IMR-90 (cell line): ENCODE results near the gene ERGIC2. TPM values are rescaled to one million over a fixed set of nuclear protein-coding genes. Genes with fewer than 3 reads are reported as not detected.
A peak's percentile ranks its signal among the peaks of the same experiment; 100 is the strongest.

ENCODE experiments used
- ATAC-seq: fragments of 200-7000 bp; cut with Tn5 transposase; 2 replicates; pipeline ENCODE4 v1.9.1; 2020; ENCODE audit warnings: low read depth, mild to moderate bottlenecking, moderate library complexity
- BruUV-seq: library from RNA; stranded (reverse); fragments of 400-500 nt; replicated peaks from 2 replicates; lab custom pipeline; 2021; lab: Mats Ljungman, UMichigan
- CTCF ChIA-PET: fragments of 300-600 bp; formaldehyde crosslinking; extraction: SDS; loops from one replicate; lab custom pipeline; 2021; ENCODE audit warnings: antibody characterized with exemption; lab: Yijun Ruan, JAX
- POLR2A ChIA-PET: fragments of 300-600 bp; sonication (Branson Sonifier 250); formaldehyde crosslinking; loops from one replicate; lab custom pipeline; 2022; ENCODE audit warnings: antibody characterized with exemption; ENCODE audit not compliant: unreplicated experiment; lab: Charles Lee
- DNase-seq: peaks from one replicate; pipeline ENCODE4 v3.0.0; 2013
- H2AFZ ChIP-seq: replicated peaks from 2 replicates; pipeline ENCODE3; 2013; ENCODE audit warnings: low read length, mild to moderate bottlenecking; ENCODE audit not compliant: poor library complexity
- H2AK5ac ChIP-seq: 2 replicates; pipeline ENCODE4 v1.6.1; 2013; ENCODE audit warnings: low read depth, low read length, inconsistent platforms
- H2AK9ac ChIP-seq: replicated peaks from 2 replicates; pipeline ENCODE3; 2013; ENCODE audit warnings: mild to moderate bottlenecking, low read depth, low read length, moderate library complexity; ENCODE audit not compliant: poor library complexity
- H2BK120ac ChIP-seq: 2 replicates; pipeline ENCODE4 v1.6.1; 2013; ENCODE audit warnings: low read depth, low read length, inconsistent platforms
- H2BK15ac ChIP-seq: 3 replicates; pipeline ENCODE4 v1.6.1; 2013; ENCODE audit warnings: low read depth, low read length, inconsistent platforms
- H2BK20ac ChIP-seq: 2 replicates; pipeline ENCODE4 v1.6.1; 2013; ENCODE audit warnings: low read depth, mild to moderate bottlenecking, inconsistent platforms, low read length, moderate library complexity
- H2BK5ac ChIP-seq: 2 replicates; pipeline ENCODE4 v1.6.1; 2013; ENCODE audit warnings: mild to moderate bottlenecking, low read depth, low read length, inconsistent platforms; ENCODE audit not compliant: poor library complexity, severe bottlenecking
- H3K14ac ChIP-seq: replicated peaks from 2 replicates; pipeline ENCODE4 v1.6.1; 2013; ENCODE audit warnings: low read depth, low read length, inconsistent platforms
- H3K18ac ChIP-seq: 2 replicates; pipeline ENCODE4 v1.6.1; 2013; ENCODE audit warnings: low read depth, low read length, control low read depth
- H3K23ac ChIP-seq: 2 replicates; pipeline ENCODE4 v1.6.1; 2013; ENCODE audit warnings: low read depth, low read length, inconsistent platforms
- H3K27ac ChIP-seq: 2 replicates; pipeline ENCODE4 v1.5.1; 2013; ENCODE audit warnings: mild to moderate bottlenecking, control low read depth, low read length; ENCODE audit not compliant: insufficient read depth
- H3K27me3 ChIP-seq: 2 replicates; pipeline ENCODE4 v1.6.1; 2013; ENCODE audit warnings: low read length; ENCODE audit not compliant: control insufficient read depth, insufficient read depth
- H3K36me3 ChIP-seq: 2 replicates; pipeline ENCODE4 v1.6.1; 2013; ENCODE audit warnings: low read length, mixed read lengths; ENCODE audit not compliant: control insufficient read depth, insufficient read depth
- H3K4ac ChIP-seq: 2 replicates; pipeline ENCODE4 v1.6.1; 2013; ENCODE audit warnings: low read depth, low read length, inconsistent platforms
- H3K4me1 ChIP-seq: 2 replicates; pipeline ENCODE4 v1.6.1; 2013; ENCODE audit warnings: low read length, mixed read lengths; ENCODE audit not compliant: control insufficient read depth, insufficient read depth
- H3K4me2 ChIP-seq: 2 replicates; pipeline ENCODE4 v1.6.1; 2013; ENCODE audit warnings: low read depth, mild to moderate bottlenecking, control low read depth, low read length, moderate library complexity
- H3K4me3 ChIP-seq: 2 replicates; pipeline ENCODE4 v1.5.1; 2013; ENCODE audit warnings: low read depth, mild to moderate bottlenecking, control low read depth, low read length, moderate library complexity; ENCODE audit not compliant: insufficient read depth
- H3K56ac ChIP-seq: 2 replicates; pipeline ENCODE4 v1.6.1; 2013; ENCODE audit warnings: low read length, inconsistent platforms; ENCODE audit not compliant: insufficient read depth; ENCODE audit errors: extremely low read depth
- H3K79me1 ChIP-seq, 2 experiments: 2 replicates each; pipeline ENCODE4 v1.6.1; 2013; ENCODE audit warnings: low read length in 2 of 2, inconsistent platforms in 1 of 2, low read depth in 1 of 2
- H3K9ac ChIP-seq: 2 replicates; pipeline ENCODE4 v1.6.1; 2013; ENCODE audit warnings: low read depth, low read length, control low read depth
- H3K9me1 ChIP-seq: 2 replicates; pipeline ENCODE4 v1.6.1; 2013; ENCODE audit warnings: low read length, inconsistent platforms; ENCODE audit not compliant: insufficient read depth
- H3K9me3 ChIP-seq: 2 replicates; pipeline ENCODE4 v1.6.1; 2013; ENCODE audit warnings: low read length; ENCODE audit not compliant: control insufficient read depth, insufficient read depth
- H4K20me1 ChIP-seq: 2 replicates; pipeline ENCODE4 v1.6.1; 2013; ENCODE audit warnings: low read length, inconsistent platforms; ENCODE audit not compliant: insufficient read depth
- H4K5ac ChIP-seq: 2 replicates; pipeline ENCODE4 v1.6.1; 2013; ENCODE audit warnings: mild to moderate bottlenecking, low read depth, low read length, control low read depth
- H4K8ac ChIP-seq, 2 experiments: 2 replicates each; pipeline ENCODE4 v1.6.1; 2013; ENCODE audit warnings: low read depth in 2 of 2, low read length in 2 of 2, control low read depth in 1 of 2, inconsistent platforms in 1 of 2
- H4K91ac ChIP-seq: 2 replicates; pipeline ENCODE4 v1.6.1; 2013; ENCODE audit warnings: low read depth, low read length, inconsistent platforms; ENCODE audit not compliant: insufficient read depth
- CEBPB ChIP-seq: IDR thresholded peaks from 2 replicates; pipeline ENCODE4 v1.6.1; 2012; ENCODE audit warnings: low read depth, low read length, improper control_type of control experiment
- FOS ChIP-seq: fragments of 150-350 bp; IDR thresholded peaks from 2 replicates; pipeline ENCODE4 v1.6.1; 2016; ENCODE audit warnings: low read depth, low read length
- MAFK ChIP-seq: IDR thresholded peaks from 2 replicates; pipeline ENCODE4 v1.6.1; 2012; ENCODE audit warnings: low read depth, low read length, improper control_type of control experiment
- RAD21 ChIP-seq: IDR thresholded peaks from 2 replicates; pipeline ENCODE4 v1.6.1; 2012; ENCODE audit warnings: low read length, improper control_type of control experiment
- SMC3 ChIP-seq: fragments of 150-350 bp; IDR thresholded peaks from 2 replicates; pipeline ENCODE4 v1.6.1; 2016; ENCODE audit warnings: low read depth, mild to moderate bottlenecking, antibody characterized with exemption, low read length, moderate library complexity
- WGBS, 2 experiments: methylation state at CpG; one replicate each; pipeline versions ENCODE4 v1.1.5 to v1.1.7; 2013; ENCODE audit warnings: missing lambda C conversion rate in 2 of 2; ENCODE audit not compliant: insufficient read length in 1 of 2; ENCODE audit errors: extremely low coverage in 2 of 2; 5-methylcytosine and 5-hydroxymethylcytosine counted together
- dilution Hi-C: fragments of 300-500 bp; cut with HindIII; formaldehyde crosslinking; loops from one replicate; pipeline ENCODE4 v1.14.3; 2018; ENCODE audit warnings: low sequenced_read_pairs; ENCODE audit not compliant: unreplicated experiment
- in situ Hi-C: fragments of 300-500 bp; cut with MboI; formaldehyde crosslinking; loops from 3 replicates; pipeline ENCODE4 v1.14.3; 2019; ENCODE audit warnings: low sequenced_read_pairs, inconsistent platforms, mixed read lengths
- intact Hi-C: fragments of 100-400 bp; cut with micrococcal nuclease; formaldehyde crosslinking; loops from 2 replicates; pipeline ENCODE4 v1.10.0; 2022
- polyA plus RNA-seq, 3 experiments: library from polyadenylated mRNA; depleted of rRNA; stranded (reverse); fragments of >200 nt; gene quantifications; 2 replicates each; pipeline ENCODE4 v1.2.3, GENCODE V29; 2012; ENCODE audit warnings: low replicate concordance in 1 of 3
- total RNA-seq: library from RNA; depleted of rRNA; stranded (reverse); fragments of >200 nt; gene quantifications from 2 replicates; pipeline ENCODE4 v1.2.3, GENCODE V29; 2012
- TF ChIP-seq, protein P1 (sequence below): fragments of 150-350 bp; IDR thresholded peaks from 2 replicates; pipeline ENCODE4 v1.6.1; 2017; ENCODE audit warnings: mild to moderate bottlenecking, antibody characterized with exemption, low read length, low read depth

ERGIC2 gene
- total and polyA plus RNA-seq, 2 of the 4 experiments (the other 2 are of a cell fraction) = 41.0 to 45.3 TPM

DNA sequence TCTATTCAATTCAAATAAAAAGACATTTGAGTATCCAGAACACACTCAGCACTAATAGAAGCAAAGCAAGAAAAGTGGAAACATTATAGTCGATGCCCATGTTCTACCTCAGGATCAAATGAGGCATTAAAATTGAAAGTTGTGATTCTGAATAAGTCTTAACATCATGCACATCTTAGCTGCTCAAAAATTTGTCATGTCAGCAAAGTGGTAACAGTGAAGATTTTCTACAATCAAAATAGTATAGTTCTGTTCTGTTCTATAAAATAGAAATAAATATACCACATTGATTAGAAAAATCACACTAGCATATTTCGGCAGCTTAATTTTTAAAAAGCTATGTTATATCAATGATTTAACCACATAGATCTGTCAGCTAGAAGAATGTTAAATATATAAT is 74.7 kb downstream of the ERGIC2 start:
- in situ Hi-C loops = no loop called here
- Histone ChIP-seq H4K8ac (no peak overlapping the region), H2AK5ac (no peak overlapping the region), H3K9ac (no peak overlapping the region), H3K9me3 (no peaks in the 10 kb centered on the region), H3K14ac (no peak overlapping the region), H2BK5ac (no peak overlapping the region), H3K4ac (no peak overlapping the region), H2AK9ac (no peak overlapping the region), H3K79me1 (no peaks in the 10 kb centered on the region), H3K4me1 (no peaks in the 10 kb centered on the region), H2AFZ (no peak overlapping the region), H3K56ac (no peak overlapping the region), H3K27ac (no peak overlapping the region), H3K27me3 (no peaks in the 10 kb centered on the region), H4K91ac (no peak overlapping the region), H2BK15ac (no peak overlapping the region), H4K20me1 (no peaks in the 10 kb centered on the region), H3K36me3 (no peaks in the 10 kb centered on the region), H3K23ac (no peak overlapping the region), H3K4me3 (no peak overlapping the region), H4K5ac (no peak overlapping the region), H3K4me2 (no peak overlapping the region), H2BK20ac (no peak overlapping the region), H3K9me1 (no peaks in the 10 kb centered on the region), H2BK120ac (no peak overlapping the region), H3K18ac (no peak overlapping the region)
- ChIA-PET CTCF (interaction anchor here (1.3 kb wide), 1 partner anchor 233 kb away, joined by 3 read pairs; no protein-coding TSS in a partner anchor), POLR2A (no interaction called here)
- TF ChIP-seq CEBPB = no peak
- no peak for TF ChIP-seq SMC3
- no peak for TF ChIP-seq RAD21
- peak; percentile 98 for TF ChIP-seq MAFK
- TF ChIP-seq, protein P1, sequence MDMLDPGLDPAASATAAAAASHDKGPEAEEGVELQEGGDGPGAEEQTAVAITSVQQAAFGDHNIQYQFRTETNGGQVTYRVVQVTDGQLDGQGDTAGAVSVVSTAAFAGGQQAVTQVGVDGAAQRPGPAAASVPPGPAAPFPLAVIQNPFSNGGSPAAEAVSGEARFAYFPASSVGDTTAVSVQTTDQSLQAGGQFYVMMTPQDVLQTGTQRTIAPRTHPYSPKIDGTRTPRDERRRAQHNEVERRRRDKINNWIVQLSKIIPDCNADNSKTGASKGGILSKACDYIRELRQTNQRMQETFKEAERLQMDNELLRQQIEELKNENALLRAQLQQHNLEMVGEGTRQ = no peak
- no peak for TF ChIP-seq FOS
- DNase-seq (no peak), ATAC-seq (no peak)
- WGBS, 2 experiments = no CpG with 5 or more reads among the region's 2 CpGs
- BruUV-seq = no TSS peak
- intact Hi-C loops = loop anchor here (5.0 to 10.0 kb wide), 4 partner anchors 211 to 1539 kb away; no protein-coding TSS in a partner anchor
- dilution Hi-C loops = no loop called here
